H1 (cell line): Measurements from ENCODE around the gene IFNL2. TPM values are rescaled to one million over a fixed set of nuclear protein-coding genes. Genes with fewer than 3 reads are reported as not detected.

Experiments
- CTCF ChIA-PET: fragments of 300-600 bp; sonication (Branson Sonifier 250); formaldehyde crosslinking; loops from one replicate; lab custom pipeline; 2021; ENCODE audit not compliant: partially characterized antibody; lab: Charles Lee
- POLR2A ChIA-PET: fragments of 300-600 bp; sonication (Branson Sonifier 250); formaldehyde crosslinking; loops from one replicate; lab custom pipeline; 2021; ENCODE audit warnings: inconsistent platforms; ENCODE audit not compliant: partially characterized antibody; lab: Charles Lee
- DNase-seq, 2 experiments: peaks; one replicate each; pipeline versions ENCODE4 v3.0.0 to v3.0.0-alpha.2; 2010 to 2022; ENCODE audit warnings: low spot score in 2 of 2, low read depth in 1 of 2, mixed read lengths in 1 of 2
- FAIRE-seq: peaks from 2 replicates; lab custom pipeline; 2011; peaks lifted over from hg19 to GRCh38; lab: Jason Lieb, UNC
- H2AFZ ChIP-seq: 2 replicates; pipeline ENCODE4 v1.8.1; 2012; ENCODE audit warnings: low read length, inconsistent platforms
- H2AK5ac ChIP-seq: 2 replicates; pipeline ENCODE4 v1.6.1; 2013; ENCODE audit warnings: low read depth, low read length
- H2BK120ac ChIP-seq: replicated peaks from 2 replicates; pipeline ENCODE3; 2013; ENCODE audit warnings: low read depth, low read length, inconsistent platforms
- H2BK12ac ChIP-seq: 2 replicates; pipeline ENCODE4 v1.6.1; 2013; ENCODE audit warnings: low read depth, low read length
- H2BK15ac ChIP-seq: 2 replicates; pipeline ENCODE4 v1.6.1; 2013; ENCODE audit warnings: low read length
- H2BK20ac ChIP-seq: 2 replicates; pipeline ENCODE4 v1.6.1; 2013; ENCODE audit warnings: low read length
- H2BK5ac ChIP-seq: 2 replicates; pipeline ENCODE4 v1.6.1; 2013; ENCODE audit warnings: low read depth, low read length
- H3K14ac ChIP-seq: 2 replicates; pipeline ENCODE4 v1.6.1; 2013; ENCODE audit warnings: inconsistent platforms; ENCODE audit not compliant: insufficient read length
- H3K18ac ChIP-seq: 2 replicates; pipeline ENCODE4 v1.6.1; 2013; ENCODE audit warnings: low read length; ENCODE audit errors: extremely low read depth
- H3K23ac ChIP-seq: 2 replicates; pipeline ENCODE4 v1.6.1; 2013; ENCODE audit warnings: inconsistent platforms; ENCODE audit not compliant: insufficient read length
- H3K23me2 ChIP-seq: 2 replicates; pipeline ENCODE4 v1.6.1; 2013; ENCODE audit warnings: low read depth, low read length
- H3K27ac ChIP-seq: 2 replicates; pipeline ENCODE4 v1.6.1; 2011; ENCODE audit warnings: low read depth, low read length, inconsistent platforms
- H3K27me3 ChIP-seq, 4 experiments: replicated peaks in 1 of 4; 1 replicate in 1 of 4; 2 replicates in 3 of 4; pipeline versions ENCODE4 v1.6.1 to v1.8.1; 2011 to 2013; ENCODE audit warnings: low read length in 3 of 4, mild to moderate bottlenecking in 3 of 4, inconsistent platforms in 2 of 4, mixed read lengths in 2 of 4, moderate library complexity in 1 of 4; ENCODE audit not compliant: control insufficient read depth in 3 of 4, insufficient read depth in 3 of 4; ENCODE audit errors: extremely low read depth in 1 of 4
- H3K36me3 ChIP-seq, 4 experiments: 2 replicates each; pipeline versions ENCODE4 v1.6.1 to v1.8.1; 2011 to 2013; ENCODE audit warnings: mild to moderate bottlenecking in 4 of 4, low read length in 3 of 4, moderate library complexity in 2 of 4, control low read depth in 1 of 4, inconsistent platforms in 1 of 4; ENCODE audit not compliant: insufficient read depth in 4 of 4, control insufficient read depth in 2 of 4
- H3K4ac ChIP-seq: replicated peaks from 2 replicates; pipeline ENCODE3; 2013; ENCODE audit warnings: low read length, low read depth, mixed read lengths, inconsistent platforms; ENCODE audit not compliant: insufficient read length
- H3K4me1 ChIP-seq, 4 experiments: replicated peaks in 1 of 4; 1 replicate in 1 of 4; 2 replicates in 3 of 4; pipeline versions ENCODE4 v1.6.1 to v1.8.1; 2011 to 2013; ENCODE audit warnings: low read length in 3 of 4, inconsistent platforms in 2 of 4, mixed read lengths in 1 of 4; ENCODE audit not compliant: insufficient read depth in 4 of 4, control insufficient read depth in 3 of 4
- H3K4me2 ChIP-seq, 2 experiments: 2 replicates each; pipeline versions ENCODE4 v1.6.1 to v1.8.1; 2011 to 2013; ENCODE audit warnings: low read depth in 2 of 2, low read length in 2 of 2, control low read depth in 1 of 2, inconsistent platforms in 1 of 2, mild to moderate bottlenecking in 1 of 2; ENCODE audit not compliant: insufficient read depth in 1 of 2
- H3K4me3 ChIP-seq, 4 experiments: fragments of 200-600, 300-600 bp in 1 of 4; sonication (generic), shearing (Covaris generic), sonication (Bioruptor Twin) in 1 of 4; 2 replicates each; pipeline versions ENCODE4 v1.5.1 to v1.8.1; 2011 to 2016; ENCODE audit warnings: low read length in 4 of 4, low read depth in 3 of 4, control low read depth in 2 of 4, inconsistent platforms in 2 of 4, mild to moderate bottlenecking in 2 of 4, mixed read lengths in 1 of 4, moderate library complexity in 1 of 4; ENCODE audit not compliant: insufficient read depth in 2 of 4; ENCODE audit errors: extremely low read depth in 1 of 4
- H3K56ac ChIP-seq: replicated peaks from 2 replicates; pipeline ENCODE3; 2013; ENCODE audit warnings: low read depth, mild to moderate bottlenecking, mixed read lengths, low read length, inconsistent platforms; ENCODE audit not compliant: insufficient read length
- H3K79me1 ChIP-seq: 2 replicates; pipeline ENCODE4 v1.6.1; 2013; ENCODE audit warnings: low read depth, low read length, control low read depth
- H3K79me2 ChIP-seq, 2 experiments: 2 replicates each; pipeline versions ENCODE4 v1.6.1 to v1.8.1; 2012 to 2013; ENCODE audit warnings: low read length in 2 of 2, mild to moderate bottlenecking in 2 of 2, inconsistent platforms in 1 of 2; ENCODE audit not compliant: insufficient read depth in 2 of 2, control insufficient read depth in 1 of 2
- H3K9ac ChIP-seq, 4 experiments: replicated peaks in 1 of 4; 1 replicate in 1 of 4; 2 replicates in 3 of 4; pipeline versions ENCODE4 v1.6.1 to v1.8.1; 2011 to 2013; ENCODE audit warnings: low read depth in 3 of 4, low read length in 3 of 4, control low read depth in 2 of 4, mild to moderate bottlenecking in 2 of 4, moderate library complexity in 2 of 4, inconsistent platforms in 1 of 4; ENCODE audit errors: extremely low read depth in 1 of 4
- H3K9me3 ChIP-seq, 2 experiments: 2 replicates each; pipeline versions ENCODE4 v1.6.1 to v1.8.1; 2012 to 2013; ENCODE audit warnings: mild to moderate bottlenecking in 2 of 2, moderate library complexity in 2 of 2, control low read depth in 1 of 2, inconsistent platforms in 1 of 2, low read depth in 1 of 2, low read length in 1 of 2, mixed read lengths in 1 of 2; ENCODE audit not compliant: insufficient read depth in 2 of 2
- H4K20me1 ChIP-seq, 2 experiments: replicated peaks in 1 of 2; 2 replicates each; pipeline versions ENCODE3 to v1.8.1; 2011 to 2013; ENCODE audit warnings: inconsistent platforms in 2 of 2, low read length in 2 of 2, mild to moderate bottlenecking in 1 of 2; ENCODE audit not compliant: insufficient read depth in 2 of 2, control insufficient read depth in 1 of 2
- H4K5ac ChIP-seq: 2 replicates; pipeline ENCODE4 v1.6.1; 2013; ENCODE audit warnings: low read length, low read depth, mixed read lengths, inconsistent platforms; ENCODE audit not compliant: insufficient read length
- H4K8ac ChIP-seq: 2 replicates; pipeline ENCODE4 v1.8.0; 2013; ENCODE audit warnings: mild to moderate bottlenecking, moderate library complexity, low read length, inconsistent platforms; ENCODE audit not compliant: insufficient read depth; ENCODE audit errors: extremely low read depth
- H4K91ac ChIP-seq: replicated peaks from 2 replicates; pipeline ENCODE3; 2013; ENCODE audit warnings: low read length, mixed read lengths, inconsistent platforms; ENCODE audit not compliant: insufficient read length
- ASH2L ChIP-seq: fragments of 200-600, 300-600 bp; sonication (generic); IDR thresholded peaks from one replicate; pipeline ENCODE4 v1.7.1; 2017; ENCODE audit warnings: low read length
- HDAC2 ChIP-seq, 2 experiments: fragments of 300-600 bp in 1 of 2; sonication (generic) in 1 of 2; IDR thresholded peaks; 2 replicates each; pipeline ENCODE4 v1.6.1; 2011 to 2012; ENCODE audit warnings: low read depth in 2 of 2, low read length in 2 of 2, mild to moderate bottlenecking in 2 of 2, moderate library complexity in 2 of 2, borderline replicate concordance in 1 of 2, inconsistent platforms in 1 of 2
- RXRA ChIP-seq: IDR thresholded peaks from 2 replicates; pipeline ENCODE4 v1.6.1; 2011; ENCODE audit warnings: low read depth, mild to moderate bottlenecking, low read length, moderate library complexity; ENCODE audit not compliant: insufficient read depth
- SP2 ChIP-seq: IDR thresholded peaks from 2 replicates; pipeline ENCODE4 v1.6.1; 2012; ENCODE audit warnings: mild to moderate bottlenecking, low read length, inconsistent platforms
- SRF ChIP-seq: IDR thresholded peaks from 2 replicates; pipeline ENCODE4 v1.6.1; 2011; ENCODE audit warnings: mild to moderate bottlenecking, low read depth, low read length, moderate library complexity
- TAF7 ChIP-seq: optimal IDR thresholded peaks from 2 replicates; pipeline ENCODE3; 2011; ENCODE audit warnings: low read depth, mild to moderate bottlenecking, inconsistent platforms, low read length, moderate library complexity, borderline replicate concordance
- WGBS, 2 experiments: shearing (Covaris generic) in 1 of 2; methylation state at CpG; one replicate each; pipeline versions ENCODE4 v1.1.6 to v1.1.7; 2013 to 2015; ENCODE audit warnings: low lambda C conversion rate in 2 of 2, mixed read lengths in 2 of 2, inconsistent platforms in 1 of 2, low coverage in 1 of 2, missing lambda C conversion rate in 1 of 2; ENCODE audit not compliant: insufficient replicate concordance in 2 of 2, insufficient coverage in 1 of 2, insufficient read length in 1 of 2; ENCODE audit errors: extremely low coverage in 1 of 2, missing lambda C conversion rate in 1 of 2; 5-methylcytosine and 5-hydroxymethylcytosine counted together
- polyA plus RNA-seq, 7 experiments: library from polyadenylated mRNA; depleted of rRNA in 3 of 7; stranded (reverse) in 5 of 7; unstranded in 2 of 7; fragments of >200 nt in 5 of 7; fragments of 200-250 nt in 2 of 7; gene quantifications; 1 replicate in 5 of 7; 2 replicates in 1 of 7; 4 replicates in 1 of 7; pipeline versions ENCODE4 v1.2.1 to v1.2.3, GENCODE V29; 2011 to 2013; ENCODE audit warnings: missing spikeins in 2 of 7, mixed read lengths in 2 of 7
- total RNA-seq: library from RNA; stranded (reverse); fragmentation: NEBNext Ultra II Directional; extraction: Animal tissue kit (Norgen Biotek cat#: 25700); gene quantifications from 2 replicates; pipeline ENCODE4 v1.2.1, GENCODE V29; 2021

Gene IFNL2
- total and polyA plus RNA-seq, 2 of the 8 experiments (the other 6 are each of a cell fraction or from before 2014, with no cell fraction given), result not detected

DNA sequence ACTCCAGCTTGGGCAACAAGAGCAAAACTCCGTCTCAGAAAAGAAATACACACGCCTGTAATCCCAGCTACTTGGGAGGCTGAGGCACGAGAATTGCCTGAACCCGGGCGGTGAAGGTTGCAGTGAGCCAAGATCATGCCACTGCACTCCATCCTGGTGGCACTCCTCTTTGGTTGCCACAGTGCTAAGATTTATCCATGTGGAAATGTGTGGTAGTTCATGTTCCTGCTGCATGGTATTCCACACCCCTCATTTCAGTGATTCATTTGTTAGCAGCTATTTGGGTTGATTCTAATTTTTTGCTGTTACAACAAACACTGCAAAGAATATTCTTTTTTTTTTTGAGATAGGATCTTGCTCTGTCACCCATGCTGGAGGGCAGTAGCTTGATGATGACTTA lies 35.5 kb upstream of the IFNL2 start:
- Histone ChIP-seq H3K4me3 (no peak overlapping the region), H2AFZ (no peak overlapping the region)
- TF ChIP-seq ASH2L (no peak), RXRA (no peak), SRF (no peak), TAF7 (no peak), SP2 (no peak), HDAC2 (IDR thresholded peaks at IDR 0.05; ENCODE audit: borderline replicate concordance in 1 of 2, low read depth in 2 of 2, low read length in 2 of 2) (no peak)

More for the DNA sequence above, 35.5 kb upstream of the IFNL2 start:
- no peak overlapping the region for H3K14ac ChIP-seq
- no peaks in the 10 kb centered on the region; the same call in 1 of the 2 replicates for H3K23me2 ChIP-seq
- FAIRE-seq, result no peak
- no peaks in the 10 kb centered on the region for H3K79me2 ChIP-seq
- no peak overlapping the region for H2BK12ac ChIP-seq
- H2BK5ac ChIP-seq, result no peak overlapping the region
- ChIA-PET CTCF (interaction anchor here (0.8 to 1.7 kb wide), 6 partner anchors 18 to 108 kb away, joined by 3 to 8 read pairs (median 4); no protein-coding TSS in a partner anchor), POLR2A (interaction anchor here (1.3 kb wide), 1 partner anchor 158 kb away, joined by 3 read pairs; the partner anchor contains the start of genes MED29 and PAF1)
- H3K23ac ChIP-seq, result no peak overlapping the region
- no peak overlapping the region for H2BK120ac ChIP-seq
- H4K8ac ChIP-seq, result no peak overlapping the region
- H3K4me2 ChIP-seq, result no peak overlapping the region
- H4K5ac ChIP-seq, result no peak overlapping the region
- H3K9me3 ChIP-seq, result no peaks in the 10 kb centered on the region
- DNase-seq, result no peak
- 84% methylated on average over 5 of the region's 5 CpGs; no CpG with 5 or more reads in 1 of the 2 experiments for WGBS, 2 experiments
- H3K4me1 ChIP-seq, result no peaks in the 10 kb centered on the region
- no peak overlapping the region for H2AK5ac ChIP-seq
- no peak overlapping the region for H2BK15ac ChIP-seq
- peaks cover 0 to 1% of the 10 kb centered on the region in 2 experiments for H4K20me1 ChIP-seq
- no peak overlapping the region for H3K9ac ChIP-seq
- no peak overlapping the region for H2BK20ac ChIP-seq
- H4K91ac ChIP-seq, result no peak overlapping the region
- no peak overlapping the region for H3K18ac ChIP-seq
- H3K79me1 ChIP-seq, result no peaks in the 10 kb centered on the region
- no peak overlapping the region for H3K27ac ChIP-seq
- no peaks in the 10 kb centered on the region for H3K36me3 ChIP-seq
- no peak overlapping the region for H3K56ac ChIP-seq
- H3K4ac ChIP-seq, result no peak overlapping the region
- H3K27me3 ChIP-seq, result 0 out of 7 replicates have a peak, but pooled peaks cover 0 to 3% (median 0%) of the 10 kb centered on the region in 4 experiments
